ENCODE measurements around the gene NFAT5. TPM values are rescaled to one million over a fixed set of nuclear protein-coding genes. Genes with fewer than 3 reads are reported as not detected.

NFAT5 gene
- total RNA-seq, 1 donor from 2014 or later: 13.9 TPM

DNA sequence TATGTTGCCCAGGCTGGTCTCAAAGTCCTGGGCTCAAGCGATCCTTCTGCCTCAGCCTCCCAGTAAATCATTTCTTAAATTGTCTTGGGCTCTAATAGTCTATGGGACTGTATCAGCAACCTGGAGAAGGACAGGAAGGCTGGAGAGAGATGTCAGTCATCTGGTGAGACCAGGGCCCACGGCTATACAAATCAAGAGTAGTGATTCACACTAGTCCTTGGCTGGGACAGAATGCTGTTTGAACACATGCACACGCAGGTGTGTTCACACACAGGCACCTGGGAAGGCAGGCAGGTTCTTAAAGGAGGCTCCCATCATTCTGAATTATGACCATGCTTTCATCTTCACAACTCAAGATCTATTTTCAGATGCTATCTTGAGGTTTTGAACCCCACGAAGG lies 146.5 kb downstream of the NFAT5 start:
- Histone ChIP-seq H3K4me3 (no peak overlapping the region), H3K27me3 (ENCODE audit: low read depth) (no peaks in the 10 kb centered on the region), H3K4me1 (peaks cover 7% of the 10 kb centered on the region), H3K27ac (replicated peaks) (no peak overlapping the region), H3K9me3 (replicated peaks) (no peaks in the 10 kb centered on the region), H3K36me3 (peaks cover 61% of the 10 kb centered on the region)
- TF ChIP-seq, protein P1, sequence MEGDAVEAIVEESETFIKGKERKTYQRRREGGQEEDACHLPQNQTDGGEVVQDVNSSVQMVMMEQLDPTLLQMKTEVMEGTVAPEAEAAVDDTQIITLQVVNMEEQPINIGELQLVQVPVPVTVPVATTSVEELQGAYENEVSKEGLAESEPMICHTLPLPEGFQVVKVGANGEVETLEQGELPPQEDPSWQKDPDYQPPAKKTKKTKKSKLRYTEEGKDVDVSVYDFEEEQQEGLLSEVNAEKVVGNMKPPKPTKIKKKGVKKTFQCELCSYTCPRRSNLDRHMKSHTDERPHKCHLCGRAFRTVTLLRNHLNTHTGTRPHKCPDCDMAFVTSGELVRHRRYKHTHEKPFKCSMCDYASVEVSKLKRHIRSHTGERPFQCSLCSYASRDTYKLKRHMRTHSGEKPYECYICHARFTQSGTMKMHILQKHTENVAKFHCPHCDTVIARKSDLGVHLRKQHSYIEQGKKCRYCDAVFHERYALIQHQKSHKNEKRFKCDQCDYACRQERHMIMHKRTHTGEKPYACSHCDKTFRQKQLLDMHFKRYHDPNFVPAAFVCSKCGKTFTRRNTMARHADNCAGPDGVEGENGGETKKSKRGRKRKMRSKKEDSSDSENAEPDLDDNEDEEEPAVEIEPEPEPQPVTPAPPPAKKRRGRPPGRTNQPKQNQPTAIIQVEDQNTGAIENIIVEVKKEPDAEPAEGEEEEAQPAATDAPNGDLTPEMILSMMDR (IDR thresholded peaks at IDR 0.05; ENCODE audit: borderline replicate concordance): no peak
- DNase-seq: no peak
- intact Hi-C loops (cut with micrococcal nuclease): loop anchor here (5.0 kb wide), 1 partner anchor 40 kb away; the partner anchor contains the start of gene NOB1

DNA sequence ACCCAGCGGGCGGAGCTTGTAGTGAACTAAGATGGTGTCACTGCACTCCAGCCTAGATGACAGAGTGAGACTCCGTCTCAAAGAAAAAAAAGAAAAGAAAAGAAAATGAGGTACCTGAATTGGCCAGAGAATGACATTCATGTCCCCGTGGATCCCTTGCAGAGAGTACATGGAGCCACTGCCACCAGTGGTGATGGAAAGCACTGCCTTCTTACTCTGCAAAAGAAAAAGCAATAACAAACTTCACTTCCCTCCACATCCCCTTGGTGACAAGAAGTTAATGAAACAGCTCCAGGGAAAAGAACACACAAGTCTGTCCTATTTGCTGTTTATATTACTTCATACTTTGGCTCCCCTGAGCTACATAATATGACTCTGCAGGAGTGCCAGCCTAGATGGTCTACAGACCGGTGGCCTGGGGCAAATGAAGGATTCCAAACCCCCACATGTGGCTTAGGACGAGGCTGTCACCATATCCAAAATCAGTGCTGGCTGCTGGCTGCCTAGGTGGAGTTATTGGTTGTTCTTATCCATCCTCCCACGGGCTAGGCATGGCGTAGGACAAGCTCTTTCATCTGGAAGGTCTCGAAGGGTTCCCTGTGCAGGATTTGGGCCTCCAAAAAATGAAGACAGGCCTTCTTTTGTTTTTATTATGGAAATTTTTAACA lies 147.3 kb downstream of the NFAT5 start:
- H3K36me3 ChIP-seq: peaks cover 65% of the 10 kb centered on the region
- no peak overlapping the region for H3K27ac ChIP-seq (replicated peaks)
- H3K9me3 ChIP-seq (replicated peaks): no peaks in the 10 kb centered on the region
- no peak overlapping the region for H3K4me3 ChIP-seq
- DNase-seq: no peak
- TF ChIP-seq, protein P1 (IDR thresholded peaks at IDR 0.05; ENCODE audit: borderline replicate concordance): no peak
- peaks cover 7% of the 10 kb centered on the region for H3K4me1 ChIP-seq
- intact Hi-C loops (cut with micrococcal nuclease): loop anchor here (5.0 kb wide), 1 partner anchor 39 kb away; the partner anchor contains the start of gene NOB1
- H3K27me3 ChIP-seq (ENCODE audit: low read depth): no peaks in the 10 kb centered on the region

DNA sequence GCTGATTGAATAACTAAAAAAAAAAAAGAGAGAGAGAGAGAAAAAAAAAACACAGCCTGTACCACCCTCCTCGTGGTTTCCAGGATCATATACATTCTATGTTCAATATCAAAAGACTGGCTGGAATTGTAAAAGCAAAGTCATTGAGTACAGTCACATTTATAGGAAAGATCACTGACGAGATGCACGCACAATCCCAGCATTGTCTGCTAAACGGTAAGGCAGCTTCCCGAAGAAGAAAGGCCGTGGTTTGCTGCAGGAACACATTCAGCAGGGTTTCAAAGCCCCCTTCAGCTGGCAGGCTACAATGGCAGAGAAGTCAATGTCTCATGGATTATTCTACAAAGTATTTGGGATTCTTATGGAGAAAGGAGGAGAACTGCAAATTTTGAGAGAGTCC lies 151.3 kb downstream of the NFAT5 start:
- Histone ChIP-seq H3K36me3 (peaks cover 61% of the 10 kb centered on the region), H3K4me1 (no peaks in the 10 kb centered on the region), H3K9me3 (replicated peaks) (no peaks in the 10 kb centered on the region), H3K27me3 (ENCODE audit: low read depth) (no peaks in the 10 kb centered on the region), H3K4me3 (no peak overlapping the region), H3K27ac (replicated peaks) (no peak overlapping the region)
- no peak for DNase-seq
- intact Hi-C loops (cut with micrococcal nuclease): no loop called here
- TF ChIP-seq, protein P1 (IDR thresholded peaks at IDR 0.05; ENCODE audit: borderline replicate concordance): no peak

DNA sequence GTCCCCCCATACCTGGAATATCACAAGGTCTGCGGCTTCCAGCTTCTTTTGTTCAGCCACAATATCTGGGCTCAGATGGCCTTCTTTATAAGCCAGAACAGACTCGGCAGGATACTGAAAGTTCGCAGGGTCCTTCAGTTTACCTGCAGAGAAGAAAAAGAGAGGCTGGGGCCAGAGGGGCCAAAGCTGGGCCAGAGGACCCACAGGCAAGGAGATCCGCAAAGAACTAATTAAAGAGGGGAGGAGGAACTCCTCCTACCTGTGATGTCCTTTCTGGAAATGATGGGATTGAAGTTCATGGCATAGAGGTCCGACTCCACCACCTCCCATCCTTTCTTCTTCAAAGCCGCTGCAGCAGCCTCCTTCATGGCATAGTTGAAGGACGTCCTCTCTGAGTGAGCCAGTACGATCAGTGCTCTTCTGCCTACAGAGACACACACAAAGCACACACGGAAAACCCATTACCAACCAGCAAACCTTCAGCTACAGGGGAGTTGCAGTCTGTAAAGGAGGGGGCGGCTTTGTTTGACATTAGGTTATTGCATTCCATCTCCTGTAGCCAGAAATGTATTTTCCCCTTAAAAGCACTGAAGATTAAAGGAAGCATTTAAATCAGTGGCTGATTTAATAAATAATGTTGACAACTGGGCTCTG lies 152.5 kb downstream of the NFAT5 start:
- DNase-seq: no peak
- H3K9me3 ChIP-seq (replicated peaks): no peaks in the 10 kb centered on the region
- no peak overlapping the region for H3K27ac ChIP-seq (replicated peaks)
- H3K27me3 ChIP-seq (ENCODE audit: low read depth): no peaks in the 10 kb centered on the region
- TF ChIP-seq, protein P1 (IDR thresholded peaks at IDR 0.05; ENCODE audit: borderline replicate concordance): no peak
- intact Hi-C loops (cut with micrococcal nuclease): no loop called here
- no peak overlapping the region for H3K4me3 ChIP-seq
- no peaks in the 10 kb centered on the region for H3K4me1 ChIP-seq
- peaks cover 50% of the 10 kb centered on the region for H3K36me3 ChIP-seq

DNA sequence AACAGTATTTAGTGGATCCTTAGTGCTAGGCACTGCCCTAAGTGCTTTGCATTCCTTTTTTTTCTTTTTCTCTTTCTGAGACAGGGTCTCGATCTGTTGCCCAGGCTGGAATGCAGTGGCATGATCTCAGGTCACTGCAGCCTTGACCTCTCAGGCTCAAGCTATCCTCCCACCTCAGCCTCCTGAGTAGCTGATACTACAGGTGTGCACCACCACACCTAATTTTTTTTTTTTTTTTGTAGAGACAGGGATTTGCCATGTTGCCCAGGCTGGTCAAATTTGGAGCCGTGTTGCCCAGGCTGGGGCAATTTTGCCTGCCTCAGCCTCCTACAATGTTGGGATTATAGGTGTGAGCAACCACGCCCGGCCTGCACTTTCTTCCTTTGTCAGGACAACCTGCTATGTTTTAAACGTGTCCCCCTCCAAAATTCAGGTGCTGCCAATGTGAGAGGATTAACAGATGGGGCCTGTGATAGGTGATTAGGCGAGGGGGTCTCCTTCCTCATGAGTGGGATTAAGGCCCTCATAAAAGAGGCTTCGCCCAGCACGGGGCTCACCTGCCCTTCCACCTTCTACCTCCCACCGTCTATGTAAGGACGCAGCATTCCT lies 155.2 kb downstream of the NFAT5 start:
- DNase-seq: no peak
- H3K27ac ChIP-seq (replicated peaks): no peak overlapping the region
- peaks cover 23% of the 10 kb centered on the region for H3K36me3 ChIP-seq
- H3K4me1 ChIP-seq: peaks cover 10% of the 10 kb centered on the region
- no peaks in the 10 kb centered on the region for H3K27me3 ChIP-seq (ENCODE audit: low read depth)
- H3K9me3 ChIP-seq (replicated peaks): no peaks in the 10 kb centered on the region
- H3K4me3 ChIP-seq: no peak overlapping the region
- intact Hi-C loops (cut with micrococcal nuclease): no loop called here
- TF ChIP-seq, protein P1 (IDR thresholded peaks at IDR 0.05; ENCODE audit: borderline replicate concordance): no peak

All from left ventricle myocardium inferior (tissue), 1 donor.